ENCODE measurements around the gene CREB1.

CREB1 gene

GRCh38 chr2:207504513-207505170 lies 25.1 kb upstream of the CREB1 start:
- no peak for DNase-seq (ENCODE audit: low read depth)

DNA sequence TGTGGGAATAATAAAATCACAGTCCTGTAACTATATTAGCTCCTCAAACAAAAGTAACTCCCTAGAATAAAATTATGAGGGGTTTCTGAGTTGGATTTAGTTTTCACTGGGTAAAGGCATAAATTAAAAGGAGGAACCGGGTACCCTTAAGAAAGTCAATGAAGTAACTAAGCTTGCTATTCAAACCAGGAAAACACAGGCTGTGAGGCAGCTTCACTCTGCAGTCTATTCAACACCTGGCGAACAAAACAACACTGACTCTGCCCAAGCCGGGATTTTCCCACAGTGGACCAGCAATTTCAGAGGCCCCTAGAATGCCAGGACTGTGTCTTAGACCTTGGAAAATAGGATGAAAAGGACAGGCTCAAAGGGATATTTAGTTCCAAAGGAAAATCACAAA lies 24.6 kb upstream of the CREB1 start:
- DNase-seq (ENCODE audit: low read depth) = no peak

GRCh38 chr2:207505728-207506127 lies 24.0 kb upstream of the CREB1 start:
- DNase-seq (ENCODE audit: low read depth) = no peak

DNA sequence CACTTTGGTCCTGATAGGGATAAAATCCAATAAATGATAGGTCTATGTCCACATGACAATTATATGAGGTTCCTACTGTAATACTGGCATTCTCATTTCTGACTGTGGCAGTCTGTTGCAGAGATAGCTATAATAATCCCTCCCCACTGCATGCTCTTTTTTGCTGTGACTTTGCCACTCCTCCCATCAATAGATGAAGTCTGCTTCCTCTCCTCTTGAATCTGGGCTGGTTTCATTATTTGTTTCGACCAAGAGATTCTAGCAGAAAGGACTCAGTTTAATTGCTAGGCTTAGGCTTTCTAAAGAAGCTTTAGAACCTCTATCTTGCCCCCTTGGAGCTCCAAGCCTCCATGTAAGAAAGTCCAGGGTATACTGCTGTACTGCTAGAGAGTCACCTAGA lies 23.3 kb upstream of the CREB1 start:
- no peak for DNase-seq (ENCODE audit: low read depth)

DNA sequence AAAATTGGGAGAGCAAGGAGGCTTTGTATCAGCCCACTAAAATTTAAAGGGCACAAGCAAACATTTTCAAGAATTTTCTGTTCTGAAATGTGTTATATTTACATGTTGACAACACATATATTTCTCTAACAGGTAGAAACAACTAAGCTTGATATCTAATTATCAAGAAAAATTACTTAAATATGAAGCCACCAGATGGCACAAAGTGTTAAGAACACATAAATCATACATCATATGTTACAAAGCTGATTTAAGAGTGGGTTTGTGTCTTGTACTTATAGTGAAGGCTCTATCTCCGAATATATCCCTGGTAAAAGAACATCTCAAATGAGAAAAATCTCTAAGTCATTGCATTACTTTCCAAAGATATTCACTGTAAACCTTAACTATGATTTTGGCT lies 19.6 kb upstream of the CREB1 start:
- no peak for DNase-seq (ENCODE audit: low read depth)

- no peak for DNase-seq (ENCODE audit: low read depth)
These were observed 17.9 kb upstream of the CREB1 start for GRCh38 chr2:207511851-207512250.

DNA sequence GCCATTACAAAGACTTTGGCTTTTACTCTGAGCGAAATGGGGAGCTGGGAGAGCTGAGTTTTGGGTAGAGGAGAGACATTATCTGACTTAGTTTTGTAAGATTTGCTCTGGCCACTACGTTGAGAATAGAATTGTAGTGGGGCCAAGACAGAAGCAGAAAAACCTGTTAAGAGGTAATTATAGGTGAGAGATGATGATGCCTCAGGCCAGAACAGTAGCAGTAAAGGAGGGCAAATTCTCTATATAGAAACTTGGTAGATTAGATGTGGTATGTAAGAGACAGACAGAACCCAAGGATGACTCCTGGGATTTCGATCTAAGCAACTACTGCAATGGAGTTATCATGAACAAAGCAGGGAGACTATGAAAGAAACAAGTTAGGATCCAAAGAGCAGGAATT lies 17.4 kb upstream of the CREB1 start:
- no peak for DNase-seq (ENCODE audit: low read depth)

DNA sequence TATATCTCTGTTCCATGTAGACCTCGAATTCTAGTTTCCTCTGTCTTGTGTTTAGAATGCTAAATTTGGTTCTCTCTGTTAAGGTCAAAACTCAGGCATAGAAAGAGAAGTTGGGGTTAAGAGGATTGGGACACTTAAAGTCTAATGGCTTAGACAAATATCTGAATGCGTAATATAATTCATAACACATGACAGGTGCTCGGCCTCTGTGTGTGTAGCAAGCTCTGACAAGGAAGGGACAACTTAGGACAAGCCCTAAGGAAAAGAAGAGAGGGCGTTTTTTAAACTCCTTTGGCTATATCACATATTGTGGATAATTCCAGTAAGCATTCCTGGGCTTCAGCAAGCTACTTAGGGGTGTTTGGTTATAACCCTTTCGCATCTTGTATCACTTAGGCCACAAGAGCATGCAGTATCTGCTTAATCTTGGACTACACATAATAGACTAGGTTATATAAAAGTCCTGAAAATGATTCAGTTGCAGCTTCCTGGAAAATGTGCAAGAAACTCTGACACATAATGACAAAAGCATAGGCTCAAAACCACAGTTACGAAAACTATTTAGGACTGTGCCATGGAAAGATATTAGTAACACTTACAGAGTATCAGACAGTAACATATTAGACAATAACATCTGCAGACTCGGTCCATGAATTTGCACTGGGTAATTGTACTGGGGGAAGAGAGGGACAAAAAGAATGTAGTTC lies 16.1 kb upstream of the CREB1 start:
- DNase-seq (ENCODE audit: low read depth) = no peak

- no peak for DNase-seq (ENCODE audit: low read depth)
These were observed 15.3 kb upstream of the CREB1 start for GRCh38 chr2:207514451-207514850.

DNA sequence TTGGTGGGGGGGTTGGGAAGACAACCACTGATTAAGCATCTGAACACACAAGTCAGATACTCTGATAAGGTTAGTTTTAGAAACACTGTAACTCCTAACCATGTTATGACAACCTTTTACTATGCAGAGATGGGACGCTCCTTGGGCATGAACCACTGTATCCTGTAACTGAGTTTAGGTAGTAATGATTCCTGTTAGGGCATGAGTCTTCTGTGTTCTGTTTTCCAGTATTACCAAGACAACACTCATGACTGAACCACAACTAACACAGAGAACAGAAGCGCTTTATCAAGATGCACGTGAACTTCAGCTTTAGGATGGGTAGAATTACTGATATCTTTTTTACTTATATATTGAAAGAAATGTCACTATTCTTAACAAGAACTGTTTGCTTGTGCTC lies 14.1 kb upstream of the CREB1 start:
- no peak for DNase-seq (ENCODE audit: low read depth)

DNA sequence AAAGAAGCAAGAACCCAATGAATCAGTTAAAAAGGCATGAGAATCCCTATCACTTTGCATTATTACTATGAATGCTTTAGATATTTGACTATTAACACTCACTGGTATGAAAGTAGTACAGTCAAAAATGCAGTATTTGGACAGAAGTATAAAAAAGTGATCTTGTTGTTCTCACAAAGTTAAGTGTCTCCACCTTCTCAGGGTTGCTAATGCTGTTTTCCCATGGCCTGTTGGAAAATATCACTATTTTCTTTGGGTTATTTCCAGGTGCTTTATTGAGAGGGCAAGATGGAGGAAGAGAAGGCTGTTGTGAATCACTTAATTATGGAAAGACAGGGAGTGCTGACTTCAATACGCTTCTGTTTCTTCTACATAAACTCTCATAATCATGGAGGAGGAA lies 13.6 kb upstream of the CREB1 start:
- DNase-seq (ENCODE audit: low read depth) = no peak

DNA sequence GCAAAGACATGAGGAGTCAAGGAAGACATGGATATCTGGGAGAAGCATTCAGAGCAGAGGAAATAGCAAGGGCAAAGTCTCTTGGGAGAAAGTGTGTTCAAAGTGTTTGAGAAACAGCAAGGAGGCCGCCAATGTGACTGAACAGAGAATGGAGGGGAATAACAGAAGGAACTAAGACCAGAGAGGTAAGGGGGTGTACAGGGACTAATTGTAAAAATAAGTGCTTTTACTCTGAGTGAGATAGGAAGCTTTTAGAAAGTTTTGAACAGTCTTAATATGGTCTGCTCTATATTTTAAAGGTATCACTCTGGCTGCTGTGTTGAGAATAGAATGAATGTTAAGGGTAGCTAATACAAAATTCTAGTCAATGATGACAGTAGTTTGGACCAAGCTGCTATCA lies 6.8 kb upstream of the CREB1 start:
- DNase-seq (ENCODE audit: low read depth) = no peak

DNA sequence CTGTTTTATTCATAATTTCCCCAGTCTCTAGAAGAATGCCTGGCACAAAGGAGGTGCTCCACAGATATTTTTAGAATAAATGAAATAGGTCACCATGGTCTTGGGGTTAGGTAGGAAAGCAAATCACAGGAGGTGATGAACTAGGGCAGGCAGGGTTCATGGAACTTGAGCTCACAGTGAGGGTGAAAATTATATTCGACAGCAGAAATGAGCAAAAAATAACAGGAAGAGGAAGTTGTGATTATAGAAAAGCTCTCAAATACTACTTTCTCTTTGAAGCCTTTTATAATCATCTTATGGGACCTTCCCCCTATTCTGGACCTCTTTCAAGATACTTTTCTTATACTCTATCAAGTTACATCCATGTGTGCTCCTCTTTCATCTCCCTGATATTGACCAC lies 4.5 kb upstream of the CREB1 start:
- no peak for DNase-seq (ENCODE audit: low read depth)

DNA sequence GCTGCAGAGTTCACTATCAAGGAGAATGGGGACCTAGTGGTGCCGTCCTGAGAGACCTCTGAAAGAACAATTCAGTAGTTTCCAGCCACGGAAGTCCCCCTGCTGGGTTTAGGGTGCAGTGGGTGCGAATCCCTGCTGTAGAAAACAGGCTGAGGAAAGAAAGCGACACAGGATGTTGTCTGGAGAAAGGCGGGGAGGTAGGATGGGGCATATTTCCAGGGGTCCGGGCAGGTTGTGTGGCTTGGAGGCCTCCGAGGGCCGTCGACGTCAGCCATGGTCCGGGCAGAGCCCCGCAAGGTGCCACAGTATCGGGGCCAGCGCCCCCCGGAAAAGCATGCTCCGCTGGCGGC lies 807 bp upstream of the CREB1 start:
- peak; percentile 48 for DNase-seq (ENCODE audit: low read depth)

GRCh38 chr2:207530160-207531031 lies 634 bp downstream of the CREB1 start:
- peak; percentile 31 for DNase-seq (ENCODE audit: low read depth)

DNA sequence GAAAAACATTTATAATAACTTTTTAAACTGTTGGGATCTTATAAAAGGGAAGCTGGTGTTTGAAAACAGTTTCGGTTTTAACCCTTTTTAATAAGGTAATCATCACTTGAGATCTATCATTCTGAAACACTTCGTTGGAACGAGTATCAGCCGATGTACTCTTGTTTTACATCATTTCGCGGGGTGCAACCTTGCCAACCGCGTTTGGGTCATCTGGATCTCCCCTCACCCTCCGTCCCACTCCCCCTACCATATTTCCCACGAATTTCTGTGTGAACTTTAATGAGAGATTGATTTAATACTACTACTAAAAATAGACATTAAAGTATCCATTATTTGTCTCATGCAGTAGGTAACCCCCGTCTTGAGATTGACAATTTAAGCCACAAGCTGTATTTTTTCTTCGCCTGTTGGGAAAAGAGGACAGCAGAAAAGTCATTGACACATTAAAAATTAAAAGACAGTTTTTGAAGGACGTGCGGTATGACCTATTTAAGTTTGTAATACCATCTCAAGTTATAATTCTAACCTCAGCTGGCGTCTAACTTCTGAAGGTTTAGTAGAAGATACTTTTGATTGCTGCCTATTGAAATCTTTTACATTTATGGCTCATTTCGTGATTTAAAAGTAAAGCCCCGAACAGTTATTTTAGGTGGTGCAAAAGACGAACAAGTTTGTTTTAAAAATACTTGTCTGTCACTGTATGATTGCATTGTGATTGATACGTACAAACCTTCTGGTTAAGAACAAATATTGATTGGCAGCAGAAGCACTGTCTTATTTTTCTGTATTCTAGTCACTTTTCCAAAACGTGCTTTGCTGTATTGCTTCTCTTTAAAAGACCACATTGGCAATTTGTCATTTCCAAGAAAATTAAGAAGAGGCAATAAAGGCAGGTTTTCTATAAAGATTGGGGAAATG lies 1.5 kb downstream of the CREB1 start:
- DNase-seq (ENCODE audit: low read depth) = peak; percentile 7

DNA sequence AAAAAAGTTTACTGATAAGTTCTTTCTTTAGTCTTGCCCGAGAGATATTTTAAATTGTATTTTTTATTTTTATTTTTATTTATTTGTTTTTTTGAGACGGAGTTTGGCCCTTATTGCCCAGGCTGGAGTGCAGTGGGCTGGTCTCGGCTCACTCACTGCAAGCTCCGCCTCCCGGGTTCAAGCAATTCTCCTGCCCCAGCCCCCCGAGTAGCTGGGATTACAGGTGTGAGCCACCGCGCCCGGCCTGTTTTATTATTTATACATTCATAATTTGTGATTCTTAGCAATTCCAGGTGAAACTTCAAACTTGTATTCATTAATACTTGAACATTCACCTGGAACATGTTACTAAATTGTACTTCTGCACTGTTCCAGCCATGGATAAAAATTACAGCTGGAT lies 2.9 kb downstream of the CREB1 start:
- DNase-seq (ENCODE audit: low read depth) = no peak

GRCh38 chr2:207533461-207534008 lies 3.8 kb downstream of the CREB1 start:
- no peak for DNase-seq (ENCODE audit: low read depth)

GRCh38 chr2:207534417-207534816 lies 4.7 kb downstream of the CREB1 start:
- DNase-seq (ENCODE audit: low read depth) = no peak

- DNase-seq (ENCODE audit: low read depth) = no peak
These were observed 9.7 kb downstream of the CREB1 start for GRCh38 chr2:207539470-207539869.

GRCh38 chr2:207540431-207540830 lies 10.7 kb downstream of the CREB1 start:
- DNase-seq (ENCODE audit: low read depth) = no peak

- no peak for DNase-seq (ENCODE audit: low read depth)
These were observed 12.2 kb downstream of the CREB1 start for GRCh38 chr2:207541933-207542332.

All from activated T-helper 9 cell treated with anti-CD3 and anti-CD28 coated beads, Interleukin-2, amount 50 U/mL, for 16 hours (primary cell).